ENCODE results near the gene DLG2. TPM values are rescaled to one million over a fixed set of nuclear protein-coding genes. Genes with fewer than 3 reads are reported as not detected.
"Not testable (repeated sequence)": the region's sequence is repeated elsewhere in the genome, so short reads cannot be mapped to it uniquely, and the experiment has no call there.

The DLG2 gene
- total and polyA plus RNA-seq, 2 donors = 4.8 to 6.6 TPM

DNA sequence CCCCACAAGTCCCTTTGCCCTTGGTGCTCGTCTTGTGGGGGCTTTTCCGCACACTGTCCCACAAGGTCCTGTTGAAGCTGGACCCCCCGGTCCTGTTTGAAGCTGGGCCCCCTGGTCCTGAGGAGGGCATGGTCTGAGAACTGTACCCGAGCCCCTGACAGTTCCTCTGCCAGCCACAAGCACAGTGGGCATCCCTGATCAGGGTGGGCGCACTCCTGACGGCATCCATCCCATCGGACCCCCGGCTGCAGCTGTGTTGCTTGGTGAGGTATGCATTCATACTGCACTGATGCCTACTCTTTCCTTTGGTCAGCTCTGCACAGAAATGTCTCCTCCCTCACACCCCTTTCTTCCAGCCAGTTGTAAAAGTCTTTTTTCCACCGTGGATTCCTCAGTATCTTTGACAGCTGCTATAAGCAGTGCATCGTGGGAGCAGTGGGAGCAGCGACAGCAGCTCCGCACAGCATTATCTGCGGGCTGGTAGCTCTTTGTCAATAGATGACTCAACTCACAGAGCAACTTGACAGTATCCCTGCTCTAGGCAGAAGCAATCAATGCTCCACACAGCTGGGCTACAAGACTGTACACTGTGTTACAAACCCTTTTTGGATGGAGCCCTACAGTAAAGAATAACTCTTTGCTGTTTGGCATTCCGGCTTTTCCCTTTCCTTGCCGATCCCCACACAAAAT, 1310.1 kb downstream of the DLG2 start:
- Histone ChIP-seq H3K4me3 (ENCODE audit: low read length in 2 of 2) (no peak overlapping the region), H3K9me3 (ENCODE audit: control insufficient read depth in 2 of 2, insufficient read depth in 1 of 2, low read length in 1 of 2) (no peaks in the 10 kb centered on the region), H3K36me3 (ENCODE audit: control insufficient read depth in 2 of 2, insufficient read depth in 2 of 2, low read length in 1 of 2) (no peaks in the 10 kb centered on the region), H3K4me1 (ENCODE audit: control insufficient read depth in 2 of 2, insufficient read depth in 2 of 2, low read length in 2 of 2) (no peaks in the 10 kb centered on the region), H3K27ac (ENCODE audit: low read depth in 1 of 2, low read length in 1 of 2) (no peak overlapping the region), H3K27me3 (ENCODE audit: control insufficient read depth in 2 of 2, insufficient read depth in 1 of 2, low read length in 1 of 2) (no peaks in the 10 kb centered on the region)
- 80% methylated on average over 15 of the region's 15 CpGs for WGBS
- DNase-seq (ENCODE audit: low read depth in 6 of 9, low spot score in 9 of 9) = no peak

DNA sequence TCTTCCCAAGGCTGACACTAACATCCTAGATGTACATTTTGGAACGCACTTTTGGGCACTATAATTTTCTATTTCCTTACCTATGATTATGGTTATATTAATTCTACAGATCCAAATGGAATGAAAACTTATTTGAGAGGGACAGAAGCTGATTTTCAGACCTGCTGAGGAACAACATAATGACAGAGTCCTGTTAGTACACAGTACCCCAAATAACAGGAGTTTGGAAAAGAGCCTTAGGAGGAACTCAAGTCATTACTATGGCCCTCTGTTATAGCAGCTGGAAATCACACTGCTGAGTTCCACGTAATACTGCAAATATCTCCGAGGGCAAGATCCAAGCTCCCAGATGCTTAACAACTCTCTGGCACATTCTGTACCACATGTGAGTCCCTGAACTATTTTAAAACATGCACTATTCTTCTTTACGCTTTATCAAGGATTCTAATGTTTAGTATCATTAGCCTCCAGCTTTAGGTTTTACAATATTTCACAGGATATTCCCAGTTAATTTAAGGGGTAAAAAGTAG, 1313.2 kb downstream of the DLG2 start:
- WGBS = 91% methylated on average over 4 of the region's 4 CpGs
- H3K4me1 ChIP-seq (ENCODE audit: control insufficient read depth in 2 of 2, insufficient read depth in 2 of 2, low read length in 2 of 2) = no peaks in the 10 kb centered on the region
- no peaks in the 10 kb centered on the region for H3K9me3 ChIP-seq (ENCODE audit: control insufficient read depth in 2 of 2, insufficient read depth in 1 of 2, low read length in 1 of 2)
- no peaks in the 10 kb centered on the region for H3K27me3 ChIP-seq (ENCODE audit: control insufficient read depth in 2 of 2, insufficient read depth in 1 of 2, low read length in 1 of 2)
- DNase-seq (ENCODE audit: low read depth in 6 of 9, low spot score in 9 of 9) = no peak
- no peak overlapping the region for H3K27ac ChIP-seq (ENCODE audit: low read depth in 1 of 2, low read length in 1 of 2)
- no peaks in the 10 kb centered on the region for H3K36me3 ChIP-seq (ENCODE audit: control insufficient read depth in 2 of 2, insufficient read depth in 2 of 2, low read length in 1 of 2)
- no peak overlapping the region for H3K4me3 ChIP-seq (ENCODE audit: low read length in 2 of 2)

DNA sequence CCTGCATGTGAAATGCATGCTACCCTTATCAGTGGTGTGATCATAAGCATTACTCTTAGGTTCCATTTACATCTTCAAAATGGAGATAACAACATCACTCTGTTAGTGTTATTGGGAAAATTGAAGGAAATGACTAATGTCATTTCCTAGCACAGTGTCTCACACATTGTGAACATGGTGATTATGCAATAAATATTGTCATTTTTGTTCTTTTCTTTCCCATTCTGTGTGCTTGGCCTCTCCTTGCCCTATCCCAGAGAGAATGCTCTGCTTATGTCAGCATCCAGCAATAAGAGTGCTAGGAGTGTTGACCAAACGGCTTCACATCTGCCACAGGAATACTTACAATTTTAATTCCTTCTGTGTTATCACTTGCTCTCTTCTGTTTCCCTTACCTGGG, 1316.9 kb downstream of the DLG2 start:
- H3K4me3 ChIP-seq (ENCODE audit: low read length in 2 of 2) = no peak overlapping the region
- 69% methylated on average over 1 of the region's 1 CpG for WGBS
- H3K4me1 ChIP-seq (ENCODE audit: control insufficient read depth in 2 of 2, insufficient read depth in 2 of 2, low read length in 2 of 2) = no peaks in the 10 kb centered on the region
- H3K27me3 ChIP-seq (ENCODE audit: control insufficient read depth in 2 of 2, insufficient read depth in 1 of 2, low read length in 1 of 2) = no peaks in the 10 kb centered on the region
- H3K36me3 ChIP-seq (ENCODE audit: control insufficient read depth in 2 of 2, insufficient read depth in 2 of 2, low read length in 1 of 2) = no peaks in the 10 kb centered on the region
- no peak overlapping the region for H3K27ac ChIP-seq (ENCODE audit: low read depth in 1 of 2, low read length in 1 of 2)
- H3K9me3 ChIP-seq (ENCODE audit: control insufficient read depth in 2 of 2, insufficient read depth in 1 of 2, low read length in 1 of 2) = no peaks in the 10 kb centered on the region
- no peak for DNase-seq (ENCODE audit: low read depth in 6 of 9, low spot score in 9 of 9)

DNA sequence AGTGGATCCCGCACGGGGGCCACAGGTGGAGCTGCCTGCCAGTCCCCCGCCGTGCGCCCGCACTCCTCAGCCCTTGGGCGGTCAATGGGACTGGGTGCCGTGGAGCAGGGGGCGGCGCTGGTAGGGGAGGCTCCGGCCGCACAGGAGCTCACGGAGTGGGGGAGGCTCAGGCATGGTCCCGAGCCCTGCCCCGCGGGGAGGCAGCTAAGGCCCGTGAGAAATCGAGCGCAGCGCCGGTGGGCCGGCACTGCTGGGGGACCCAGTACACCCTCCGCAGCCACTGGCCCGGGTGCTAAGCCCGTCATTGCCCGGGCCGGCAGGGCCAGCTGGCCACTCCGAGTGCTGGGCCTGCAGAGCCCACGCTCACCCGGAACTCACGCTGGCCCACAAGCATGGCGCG, 1318.7 kb downstream of the DLG2 start:
- H3K36me3 ChIP-seq (ENCODE audit: control insufficient read depth in 2 of 2, insufficient read depth in 2 of 2, low read length in 1 of 2); H3K9me3 ChIP-seq (ENCODE audit: control insufficient read depth in 2 of 2, insufficient read depth in 1 of 2, low read length in 1 of 2); H3K27ac ChIP-seq (ENCODE audit: low read depth in 1 of 2, low read length in 1 of 2); H3K27me3 ChIP-seq (ENCODE audit: control insufficient read depth in 2 of 2, insufficient read depth in 1 of 2, low read length in 1 of 2); H3K4me1 ChIP-seq (ENCODE audit: control insufficient read depth in 2 of 2, insufficient read depth in 2 of 2, low read length in 2 of 2); DNase-seq (ENCODE audit: low read depth in 6 of 9, low spot score in 9 of 9); H3K4me3 ChIP-seq (ENCODE audit: low read length in 2 of 2): not testable (repeated sequence)
- 96% methylated on average over 33 of the region's 33 CpGs for WGBS

DNA sequence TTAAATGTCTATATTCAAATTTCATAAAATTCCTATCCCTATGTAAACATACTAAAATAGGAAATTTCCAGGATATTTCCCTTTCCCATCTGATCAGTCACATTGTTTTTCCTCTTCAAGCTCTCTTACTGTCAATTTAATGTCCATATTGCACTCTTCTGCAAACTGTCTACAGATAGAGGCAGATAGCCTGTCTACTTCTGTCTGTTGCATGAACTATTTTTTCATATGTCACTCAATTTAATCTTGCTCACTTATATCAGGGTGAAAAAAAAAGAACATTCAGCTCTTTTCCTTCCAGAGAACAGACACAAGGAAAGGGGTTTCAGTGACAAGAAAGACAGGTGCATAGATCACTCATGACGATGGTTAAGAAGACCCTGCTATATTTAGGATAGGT, 1327.1 kb downstream of the DLG2 start:
- Histone ChIP-seq H3K9me3 (ENCODE audit: control insufficient read depth in 2 of 2, insufficient read depth in 1 of 2, low read length in 1 of 2) (no peaks in the 10 kb centered on the region), H3K4me1 (ENCODE audit: control insufficient read depth in 2 of 2, insufficient read depth in 2 of 2, low read length in 2 of 2) (no peaks in the 10 kb centered on the region), H3K36me3 (ENCODE audit: control insufficient read depth in 2 of 2, insufficient read depth in 2 of 2, low read length in 1 of 2) (no peaks in the 10 kb centered on the region), H3K27me3 (ENCODE audit: control insufficient read depth in 2 of 2, insufficient read depth in 1 of 2, low read length in 1 of 2) (no peaks in the 10 kb centered on the region), H3K4me3 (ENCODE audit: low read length in 2 of 2) (no peak overlapping the region), H3K27ac (ENCODE audit: low read depth in 1 of 2, low read length in 1 of 2) (no peak overlapping the region)
- no peak for DNase-seq (ENCODE audit: low read depth in 6 of 9, low spot score in 9 of 9)
- 87% methylated on average over 1 of the region's 1 CpG for WGBS

DNA sequence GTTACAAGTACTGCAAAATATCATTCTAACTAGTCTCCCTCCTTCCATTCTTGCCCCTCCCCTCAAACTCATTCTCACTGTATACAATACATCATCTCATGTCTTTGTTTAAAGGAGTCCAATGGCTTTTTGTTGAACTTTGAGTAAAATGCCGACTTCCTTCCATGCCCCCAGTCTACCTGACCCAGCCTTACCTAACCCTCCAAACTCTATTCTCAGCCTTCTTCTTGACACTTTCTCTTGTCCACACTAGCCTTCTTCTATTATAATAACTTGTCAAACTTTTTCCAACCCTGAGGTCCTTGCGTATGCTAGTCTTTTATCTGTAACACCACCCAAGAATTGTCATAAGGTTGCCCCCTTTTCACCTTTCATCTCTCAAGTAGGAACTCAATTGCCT, 1329.6 kb downstream of the DLG2 start:
- Histone ChIP-seq H3K36me3 (ENCODE audit: control insufficient read depth in 2 of 2, insufficient read depth in 2 of 2, low read length in 1 of 2) (no peaks in the 10 kb centered on the region), H3K4me1 (ENCODE audit: control insufficient read depth in 2 of 2, insufficient read depth in 2 of 2, low read length in 2 of 2) (no peaks in the 10 kb centered on the region), H3K9me3 (ENCODE audit: control insufficient read depth in 2 of 2, insufficient read depth in 1 of 2, low read length in 1 of 2) (no peaks in the 10 kb centered on the region), H3K27ac (ENCODE audit: low read depth in 1 of 2, low read length in 1 of 2) (no peak overlapping the region), H3K27me3 (ENCODE audit: control insufficient read depth in 2 of 2, insufficient read depth in 1 of 2, low read length in 1 of 2) (no peaks in the 10 kb centered on the region), H3K4me3 (ENCODE audit: low read length in 2 of 2) (no peak overlapping the region)
- no peak for DNase-seq (ENCODE audit: low read depth in 6 of 9, low spot score in 9 of 9)
- 98% methylated on average over 2 of the region's 2 CpGs for WGBS

DNA sequence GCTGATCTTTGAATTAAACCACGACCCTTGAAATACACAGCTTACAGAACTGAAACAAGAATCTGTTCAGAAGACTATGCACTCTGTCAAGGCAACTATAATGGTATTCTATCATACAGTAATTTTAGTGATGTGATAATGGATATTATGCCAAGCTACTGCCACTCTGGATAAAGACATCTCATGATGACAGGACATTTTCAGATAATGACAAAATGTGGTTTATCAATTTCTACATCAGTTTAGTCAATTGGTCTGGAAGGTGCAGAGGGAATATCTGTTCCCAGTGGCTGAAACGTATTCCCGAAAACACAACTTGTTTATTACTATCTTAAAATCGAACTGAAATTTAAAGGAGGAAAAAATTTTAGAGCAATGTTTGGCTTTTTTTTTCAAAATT, 1331.3 kb downstream of the DLG2 start:
- no peaks in the 10 kb centered on the region for H3K36me3 ChIP-seq (ENCODE audit: control insufficient read depth in 2 of 2, insufficient read depth in 2 of 2, low read length in 1 of 2)
- 90% methylated on average over 4 of the region's 4 CpGs for WGBS
- H3K27ac ChIP-seq (ENCODE audit: low read depth in 1 of 2, low read length in 1 of 2) = no peak overlapping the region
- no peak overlapping the region for H3K4me3 ChIP-seq (ENCODE audit: low read length in 2 of 2)
- DNase-seq (ENCODE audit: low read depth in 6 of 9, low spot score in 9 of 9) = no peak
- no peaks in the 10 kb centered on the region for H3K27me3 ChIP-seq (ENCODE audit: control insufficient read depth in 2 of 2, insufficient read depth in 1 of 2, low read length in 1 of 2)
- H3K9me3 ChIP-seq (ENCODE audit: control insufficient read depth in 2 of 2, insufficient read depth in 1 of 2, low read length in 1 of 2) = no peaks in the 10 kb centered on the region
- no peaks in the 10 kb centered on the region for H3K4me1 ChIP-seq (ENCODE audit: control insufficient read depth in 2 of 2, insufficient read depth in 2 of 2, low read length in 2 of 2)

DNA sequence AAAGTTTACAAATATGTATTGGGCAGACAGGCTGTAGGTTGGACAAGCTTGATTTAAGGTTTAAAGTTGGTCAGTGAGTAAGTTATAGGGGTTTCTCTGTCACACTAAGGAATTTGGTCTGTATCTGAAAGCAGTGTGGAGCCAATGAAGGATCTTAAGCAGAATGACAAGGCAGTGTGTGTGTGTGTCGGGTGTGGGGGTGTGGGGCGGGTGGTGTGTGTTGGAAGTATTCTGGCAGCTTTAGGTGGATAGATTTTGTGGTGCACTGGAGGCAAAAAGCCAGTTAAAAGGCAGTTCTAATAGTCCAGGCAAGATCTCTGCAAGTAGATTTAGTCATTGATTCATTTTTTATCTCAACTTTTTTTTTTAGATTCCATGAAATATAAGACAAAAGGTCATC, 1334.2 kb downstream of the DLG2 start:
- Histone ChIP-seq H3K36me3 (ENCODE audit: control insufficient read depth in 2 of 2, insufficient read depth in 2 of 2, low read length in 1 of 2) (no peaks in the 10 kb centered on the region), H3K4me1 (ENCODE audit: control insufficient read depth in 2 of 2, insufficient read depth in 2 of 2, low read length in 2 of 2) (no peaks in the 10 kb centered on the region), H3K27me3 (ENCODE audit: control insufficient read depth in 2 of 2, insufficient read depth in 1 of 2, low read length in 1 of 2) (no peaks in the 10 kb centered on the region), H3K27ac (ENCODE audit: low read depth in 1 of 2, low read length in 1 of 2) (no peak overlapping the region), H3K9me3 (ENCODE audit: control insufficient read depth in 2 of 2, insufficient read depth in 1 of 2, low read length in 1 of 2) (no peaks in the 10 kb centered on the region), H3K4me3 (ENCODE audit: low read length in 2 of 2) (no peak overlapping the region)
- no peak for DNase-seq (ENCODE audit: low read depth in 6 of 9, low spot score in 9 of 9)
- WGBS = 92% methylated on average over 2 of the region's 2 CpGs

DNA sequence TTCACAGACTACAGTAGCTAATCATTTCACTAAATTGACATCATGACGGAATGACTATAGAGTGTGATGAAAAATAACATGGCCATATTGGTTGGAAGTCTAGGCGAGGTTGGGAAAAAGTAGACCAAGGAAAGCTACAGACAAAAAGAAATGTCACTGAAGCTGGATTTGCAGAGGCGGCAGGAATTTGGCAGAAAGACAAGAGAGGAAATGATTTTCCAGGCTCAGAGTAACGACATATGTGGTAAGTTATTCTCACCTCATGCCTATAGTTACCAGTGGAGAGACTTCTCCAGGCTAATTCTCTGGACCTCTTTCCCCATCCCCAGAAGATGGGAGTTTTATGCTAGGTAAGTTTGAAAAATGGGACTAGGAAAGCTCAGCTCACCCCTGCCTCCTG, 1335.1 kb downstream of the DLG2 start:
- no peak overlapping the region for H3K27ac ChIP-seq (ENCODE audit: low read depth in 1 of 2, low read length in 1 of 2)
- H3K4me1 ChIP-seq (ENCODE audit: control insufficient read depth in 2 of 2, insufficient read depth in 2 of 2, low read length in 2 of 2) = no peaks in the 10 kb centered on the region
- H3K9me3 ChIP-seq (ENCODE audit: control insufficient read depth in 2 of 2, insufficient read depth in 1 of 2, low read length in 1 of 2) = no peaks in the 10 kb centered on the region
- 86% methylated on average over 4 of the region's 4 CpGs for WGBS
- no peaks in the 10 kb centered on the region for H3K36me3 ChIP-seq (ENCODE audit: control insufficient read depth in 2 of 2, insufficient read depth in 2 of 2, low read length in 1 of 2)
- H3K4me3 ChIP-seq (ENCODE audit: low read length in 2 of 2) = no peak overlapping the region
- no peaks in the 10 kb centered on the region for H3K27me3 ChIP-seq (ENCODE audit: control insufficient read depth in 2 of 2, insufficient read depth in 1 of 2, low read length in 1 of 2)
- no peak for DNase-seq (ENCODE audit: low read depth in 6 of 9, low spot score in 9 of 9)

Data from thymus (tissue), 11 donors.